GM12878 (cell line): ENCODE measurements around the gene TBC1D22B. TPM values are rescaled to one million over a fixed set of nuclear protein-coding genes. Genes with fewer than 3 reads are reported as not detected.
A peak's percentile ranks its signal among the peaks of the same experiment; 100 is the strongest.

ENCODE experiments used
- ATAC-seq: fragments of 200-7000 bp; cut with Tn5 transposase; 3 replicates; pipeline ENCODE4 v1.9.1; 2020; ENCODE audit warnings: mild to moderate bottlenecking, moderate library complexity
- BruUV-seq: library from RNA; stranded (reverse); fragments of 400-500 nt; replicated peaks from 2 replicates; lab custom pipeline; 2021; lab: Mats Ljungman, UMichigan
- CTCF ChIA-PET: fragments of 300-600 bp; sonication (Branson Sonifier 250); formaldehyde crosslinking; extraction: SDS; loops from one replicate; lab custom pipeline; 2021; ENCODE audit warnings: inconsistent platforms; lab: Yijun Ruan, JAX
- POLR2A ChIA-PET: fragments of 350-600 bp; formaldehyde crosslinking; extraction: SDS; loops from one replicate; lab custom pipeline; 2021; ENCODE audit warnings: inconsistent platforms; lab: Charles Lee
- RAD21 ChIA-PET: fragments of 300-600 bp; sonication (Branson Sonifier 250); formaldehyde crosslinking; loops from one replicate; lab custom pipeline; 2023; ENCODE audit warnings: antibody characterized with exemption; ENCODE audit not compliant: unreplicated experiment; lab: Charles Lee
- SMC1A ChIA-PET: fragments of 300-600 bp; sonication (Branson Sonifier 250); formaldehyde crosslinking; loops from one replicate; lab custom pipeline; 2023; ENCODE audit not compliant: unreplicated experiment, uncharacterized antibody; lab: Charles Lee
- DNase-seq: peaks from one replicate; pipeline ENCODE4 v3.0.0-alpha.2; 2011; ENCODE audit warnings: low read depth, low spot score
- FAIRE-seq: peaks from 3 replicates; lab custom pipeline; 2011; peaks lifted over from hg19 to GRCh38; lab: Jason Lieb, UNC
- H2AFZ ChIP-seq: 2 replicates; pipeline ENCODE4 v1.6.0; 2011; ENCODE audit warnings: low read depth, low read length, control low read depth; ENCODE audit not compliant: control insufficient read depth
- H3K27ac ChIP-seq: 2 replicates; pipeline ENCODE4 v1.5.1; 2011; ENCODE audit warnings: control low read depth; ENCODE audit not compliant: control insufficient read depth, insufficient read depth
- H3K27me3 ChIP-seq, 2 experiments: replicated peaks in 1 of 2; 2 replicates each; pipeline versions ENCODE4 v1.6.0 to v1.6.1; 2011; ENCODE audit warnings: low read length in 1 of 2; ENCODE audit not compliant: control insufficient read depth in 2 of 2, insufficient read depth in 2 of 2
- H3K36me3 ChIP-seq, 2 experiments: 2 replicates each; pipeline ENCODE4 v1.5.1; 2011; ENCODE audit warnings: low read length in 1 of 2; ENCODE audit not compliant: control insufficient read depth in 2 of 2, insufficient read depth in 2 of 2
- H3K4me1 ChIP-seq: 2 replicates; pipeline ENCODE4 v1.6.1; 2011; ENCODE audit warnings: mild to moderate bottlenecking, low read length, moderate library complexity, mixed read lengths; ENCODE audit not compliant: control insufficient read depth, insufficient read depth
- H3K4me2 ChIP-seq: 2 replicates; pipeline ENCODE4 v1.6.0; 2011; ENCODE audit warnings: control low read depth; ENCODE audit not compliant: control insufficient read depth, insufficient read depth
- H3K4me3 ChIP-seq: fragments of 200-600 bp; sonication (generic); 2 replicates; pipeline ENCODE4 v1.5.1; 2016
- H3K79me2 ChIP-seq: 2 replicates; pipeline ENCODE4 v1.6.0; 2011; ENCODE audit warnings: low read length; ENCODE audit not compliant: control insufficient read depth, insufficient read depth
- H3K9ac ChIP-seq: 2 replicates; pipeline ENCODE4 v1.8.0; 2011; ENCODE audit warnings: low read length, control low read depth, mixed read lengths; ENCODE audit not compliant: control insufficient read depth, insufficient read depth
- H3K9me3 ChIP-seq: replicated peaks from 3 replicates; pipeline ENCODE4 v1.5.1; 2011; ENCODE audit warnings: mild to moderate bottlenecking, low read length; ENCODE audit not compliant: control insufficient read depth, insufficient read depth
- H4K20me1 ChIP-seq: 2 replicates; pipeline ENCODE4 v1.6.0; 2011; ENCODE audit not compliant: control insufficient read depth, insufficient read depth
- CREB1 ChIP-seq: IDR thresholded peaks from 2 replicates; pipeline ENCODE4 v1.6.1; 2012; ENCODE audit warnings: low read depth, mild to moderate bottlenecking, inconsistent platforms
- DPF2 ChIP-seq: fragments of 450-650 bp; IDR thresholded peaks from 2 replicates; pipeline ENCODE4 v1.6.1; 2017; ENCODE audit warnings: mild to moderate bottlenecking
- IRF4 ChIP-seq: IDR thresholded peaks from 2 replicates; pipeline ENCODE4 v1.6.1; 2011; ENCODE audit warnings: low read depth, low read length
- SMAD5 ChIP-seq: IDR thresholded peaks from 2 replicates; pipeline ENCODE4 v1.6.1; 2016; ENCODE audit warnings: antibody characterized with exemption, low read depth
- SPI1 ChIP-seq: IDR thresholded peaks from 2 replicates; pipeline ENCODE4 v1.6.1; 2011; ENCODE audit warnings: low read depth, mild to moderate bottlenecking, low read length, moderate library complexity, borderline replicate concordance; ENCODE audit not compliant: insufficient read depth
- SRF ChIP-seq, 2 experiments: IDR thresholded peaks; 2 replicates each; pipeline ENCODE4 v1.6.1; 2011; ENCODE audit warnings: low read depth in 2 of 2, low read length in 2 of 2, mild to moderate bottlenecking in 1 of 2, moderate library complexity in 1 of 2
- TCF3 ChIP-seq: IDR thresholded peaks from 2 replicates; pipeline ENCODE4 v1.6.1; 2012; ENCODE audit warnings: low read depth, mild to moderate bottlenecking, low read length, borderline replicate concordance; ENCODE audit not compliant: insufficient read depth
- TCF7 ChIP-seq: IDR thresholded peaks from 2 replicates; pipeline ENCODE4 v1.6.1; 2014; ENCODE audit warnings: antibody characterized with exemption, borderline replicate concordance
- USF1 ChIP-seq: IDR thresholded peaks from 2 replicates; pipeline ENCODE4 v1.6.1; 2011; ENCODE audit warnings: borderline replicate concordance, low read depth, mild to moderate bottlenecking, moderate library complexity, mixed read lengths, low read length; ENCODE audit not compliant: insufficient read depth; ENCODE audit errors: extremely low read length
- ZNF217 ChIP-seq: fragments of 450-650 bp; IDR thresholded peaks from 2 replicates; pipeline ENCODE4 v1.6.1; 2017; ENCODE audit warnings: antibody characterized with exemption, mild to moderate bottlenecking
- ZNF687 ChIP-seq: fragments of 450-650 bp; IDR thresholded peaks from 2 replicates; pipeline ENCODE4 v1.6.1; 2017; ENCODE audit warnings: mild to moderate bottlenecking, moderate library complexity
- ZSCAN29 ChIP-seq: fragments of 450-650 bp; IDR thresholded peaks from 2 replicates; pipeline ENCODE4 v1.6.1; 2017; ENCODE audit warnings: mild to moderate bottlenecking, moderate library complexity
- WGBS: methylation state at CpG from one replicate; pipeline ENCODE4 v1.1.6; 2016; ENCODE audit warnings: low lambda C conversion rate; ENCODE audit not compliant: insufficient replicate concordance, insufficient coverage; ENCODE audit errors: missing lambda C conversion rate; 5-methylcytosine and 5-hydroxymethylcytosine counted together
- in situ Hi-C: fragments of 300-500 bp; cut with MboI; formaldehyde crosslinking; loops from 9 replicates; pipeline ENCODE4 v1.14.3; 2018; ENCODE audit warnings: mixed read lengths
- intact Hi-C: fragments of 100-400 bp; cut with micrococcal nuclease; formaldehyde crosslinking; loops from one replicate; pipeline ENCODE4 v1.14.2; 2022; ENCODE audit not compliant: unreplicated experiment
- polyA plus RNA-seq, 11 experiments: library from polyadenylated mRNA; depleted of rRNA in 4 of 11; unstranded in 6 of 11; stranded (reverse) in 5 of 11; fragments of >200 nt; fragmentation: Nextera tagmentation in 4 of 11; fragmentation: Illumina TruSeq in 1 of 11; extraction: Ambion mirVana in 4 of 11; extraction: Trizol in 1 of 11; gene quantifications; 1 replicate in 1 of 11; 2 replicates in 10 of 11; pipeline versions ENCODE4 v1.2.1 to v1.2.3, GENCODE V29; 2011 to 2016; ENCODE audit warnings: inconsistent platforms in 2 of 11, missing spikeins in 2 of 11, low read depth in 1 of 11
- total RNA-seq, 4 experiments: library from RNA; depleted of rRNA in 3 of 4; stranded (reverse); fragments of >200 nt in 3 of 4; fragmentation: Illumina TruSeq in 1 of 4; extraction: Trizol in 1 of 4; gene quantifications; 2 replicates each; pipeline versions ENCODE4 v1.2.1 to v1.2.3, GENCODE V29; 2013 to 2021

TBC1D22B gene
- total and polyA plus RNA-seq, 10 of the 15 experiments (the other 5 are each of a cell fraction or from before 2014, with no cell fraction given), result 3.4 to 18.7 (median 14.1) TPM

- no peak for ATAC-seq
- no TSS peak for BruUV-seq
- peak overlapping the region; percentile 71 for H3K4me3 ChIP-seq
- TF ChIP-seq ZNF217 (no peak), TCF3 (no peak), USF1 (no peak)
- TF ChIP-seq, all 136 proteins: peak for 0
- H3K27me3 ChIP-seq, result no peaks in the 10 kb centered on the region
- ChIA-PET RAD21 (interaction anchor here (0.8 kb wide), 1 partner anchor 52 kb away, joined by 3 read pairs; no protein-coding TSS in a partner anchor), CTCF (interaction anchor here (0.9 to 7.3 kb wide), 4 partner anchors 13 to 205 kb away, joined by 3 to 36 read pairs (median 6); no protein-coding TSS in a partner anchor), SMC1A (interaction anchor here (0.9 to 2.0 kb wide), 6 partner anchors 36 to 91 kb away, joined by 3 to 7 read pairs (median 4); no protein-coding TSS in a partner anchor), POLR2A (no interaction called here)
- FAIRE-seq (no peak), DNase-seq (no peak)
- H3K4me1 ChIP-seq, result peaks cover 11% of the 10 kb centered on the region
- in situ Hi-C loops, result no loop called here
- no peak overlapping the region for H3K9ac ChIP-seq
- H3K9me3 ChIP-seq, result no peaks in the 10 kb centered on the region
- H3K36me3 ChIP-seq, result no peaks in the 10 kb centered on the region
- no peaks in the 10 kb centered on the region for H3K79me2 ChIP-seq
- H3K27ac ChIP-seq, result no peak overlapping the region
- intact Hi-C loops, result no loop called here
- peak overlapping the region; percentile 90; the same call in 1 of the 2 replicates for H2AFZ ChIP-seq
- peak overlapping the region; percentile 70; the same call in 1 of the 2 replicates for H3K4me2 ChIP-seq
- no peaks in the 10 kb centered on the region for H4K20me1 ChIP-seq
Measured at GRCh38 chr6:37222992-37223391, 34.6 kb upstream of the TBC1D22B start.

- Histone ChIP-seq H3K4me2 (no peak overlapping the region), H3K79me2 (no peaks in the 10 kb centered on the region), H2AFZ (no peak overlapping the region), H3K27ac (no peak overlapping the region), H3K9ac (no peak overlapping the region), H4K20me1 (no peaks in the 10 kb centered on the region), H3K36me3 (no peaks in the 10 kb centered on the region), H3K4me1 (peaks cover 11% of the 10 kb centered on the region), H3K9me3 (no peaks in the 10 kb centered on the region), H3K27me3 (no peaks in the 10 kb centered on the region), H3K4me3 (no peak overlapping the region)
- intact Hi-C loops (no loop called here), in situ Hi-C loops (no loop called here)
- POLR2A ChIA-PET, result no interaction called here
- RAD21 ChIA-PET, result interaction anchor here (0.6 to 0.8 kb wide), 2 partner anchors 12 to 81 kb away, joined by 4 to 5 read pairs; no protein-coding TSS in a partner anchor
- DNase-seq (no peak), FAIRE-seq (no peak), ATAC-seq (no peak)
- SMC1A ChIA-PET, result interaction anchor here (0.9 to 1.5 kb wide), 3 partner anchors 34 to 208 kb away, joined by 3 read pairs; no protein-coding TSS in a partner anchor
- no TSS peak for BruUV-seq
- CTCF ChIA-PET, result interaction anchor here (1.0 to 7.3 kb wide), 3 partner anchors 14 to 175 kb away, joined by 3 to 36 read pairs (median 4); no protein-coding TSS in a partner anchor
- WGBS, result 32% methylated on average over 5 of the region's 5 CpGs
- no peak for TF ChIP-seq ZSCAN29
- TF ChIP-seq SMAD5, result no peak
- TF ChIP-seq CREB1, result no peak
- TF ChIP-seq IRF4, result no peak
- TF ChIP-seq SPI1, result no peak
- no peak for TF ChIP-seq TCF7
- no peak for TF ChIP-seq DPF2
- no peak for TF ChIP-seq ZNF687
- no peak for TF ChIP-seq SRF (IDR thresholded peaks at IDR 0.05; ENCODE audit: low read depth in 2 of 2, low read length in 2 of 2)
Measured at GRCh38 chr6:37225350-37226169, 32.0 kb upstream of the TBC1D22B start.
